Measurements from ENCODE around the gene TP53.
A peak's percentile ranks its signal among the peaks of the same experiment; 100 is the strongest.

The TP53 gene

GRCh38 chr17:7687072-7687907, at the start of gene TP53:
TP53 (minus strand) TSS chr17:7687490; CDS start chr17:7676594, 10,896 bp downstream.
- H3K4me3 ChIP-seq (ENCODE audit: low read depth, low read length), result peak within 1 kb of the TSS; percentile 98
- TF ChIP-seq CTCF (IDR thresholded peaks at IDR 0.05; ENCODE audit: insufficient read depth, low read depth, low read length, missing control alignments), result no peak
- DNase-seq (ENCODE audit: low read depth), result peak; percentile 96

- no peak overlapping the region for H3K4me3 ChIP-seq (ENCODE audit: low read depth, low read length)
- no peak for DNase-seq (ENCODE audit: low read depth)
- no peak for TF ChIP-seq CTCF (IDR thresholded peaks at IDR 0.05; ENCODE audit: insufficient read depth, low read depth, low read length, missing control alignments)
Measured at GRCh38 chr17:7732981-7733539, 45.8 kb upstream of the TP53 start.

GRCh38 chr17:7729816-7730215, 42.5 kb upstream of the TP53 start:
- TF ChIP-seq CTCF (IDR thresholded peaks at IDR 0.05; ENCODE audit: insufficient read depth, low read depth, low read length, missing control alignments), result no peak
- no peak overlapping the region for H3K4me3 ChIP-seq (ENCODE audit: low read depth, low read length)
- no peak for DNase-seq (ENCODE audit: low read depth)

- TF ChIP-seq CTCF (IDR thresholded peaks at IDR 0.05; ENCODE audit: insufficient read depth, low read depth, low read length, missing control alignments), result no peak
- H3K4me3 ChIP-seq (ENCODE audit: low read depth, low read length), result no peak overlapping the region
- no peak for DNase-seq (ENCODE audit: low read depth)
Measured at GRCh38 chr17:7727886-7728285, 40.6 kb upstream of the TP53 start.

GRCh38 chr17:7721612-7722011, 34.3 kb upstream of the TP53 start:
- DNase-seq (ENCODE audit: low read depth), result no peak
- no peak overlapping the region for H3K4me3 ChIP-seq (ENCODE audit: low read depth, low read length)
- no peak for TF ChIP-seq CTCF (IDR thresholded peaks at IDR 0.05; ENCODE audit: insufficient read depth, low read depth, low read length, missing control alignments)

GRCh38 chr17:7720125-7720524, 32.8 kb upstream of the TP53 start:
- TF ChIP-seq CTCF (IDR thresholded peaks at IDR 0.05; ENCODE audit: insufficient read depth, low read depth, low read length, missing control alignments), result no peak
- DNase-seq (ENCODE audit: low read depth), result no peak
- H3K4me3 ChIP-seq (ENCODE audit: low read depth, low read length), result no peak overlapping the region

Data from GM12865 (cell line).